HL-60 (cell line): ENCODE data around the gene RAP1GAP2.

Experiments
- DNase-seq, 2 experiments: peaks; one replicate each; pipeline ENCODE4 v3.0.0-alpha.2; 2010 to 2020; ENCODE audit warnings: low read depth in 1 of 2, low spot score in 1 of 2
- H3K27ac ChIP-seq: fragments of 250-450 bp; sonication (Bioruptor Pico); replicated peaks from 2 replicates; pipeline ENCODE4 v1.5.1; 2020; ENCODE audit warnings: mild to moderate bottlenecking, moderate library complexity
- H3K27me3 ChIP-seq: fragments of 250-450 bp; sonication (Bioruptor Pico); 2 replicates; pipeline ENCODE4 v1.5.1; 2021; ENCODE audit warnings: mild to moderate bottlenecking, moderate library complexity; ENCODE audit not compliant: insufficient read depth, poor library complexity, severe bottlenecking
- H3K4me3 ChIP-seq: replicated peaks from 2 replicates; pipeline ENCODE4 v1.5.1; 2011; ENCODE audit warnings: mild to moderate bottlenecking, control low read depth, low read length; ENCODE audit not compliant: insufficient read depth
- CTCF ChIP-seq: IDR thresholded peaks from one replicate; pipeline ENCODE4 v1.5.1; 2011; ENCODE audit warnings: low read length, control low read depth, inconsistent platforms; ENCODE audit not compliant: insufficient read depth
- GABPA ChIP-seq: IDR thresholded peaks from 2 replicates; pipeline ENCODE4 v1.6.1; 2012; ENCODE audit warnings: low read depth
- POLR2AphosphoS5 ChIP-seq: IDR thresholded peaks from 2 replicates; pipeline ENCODE4 v1.6.1; 2012; ENCODE audit warnings: low read depth
- REST ChIP-seq: IDR thresholded peaks from 2 replicates; pipeline ENCODE4 v1.6.1; 2012; ENCODE audit warnings: low read depth; ENCODE audit not compliant: insufficient replicate concordance
- SPI1 ChIP-seq: IDR thresholded peaks from 2 replicates; pipeline ENCODE4 v1.6.1; 2012; ENCODE audit warnings: low read depth, mild to moderate bottlenecking, borderline replicate concordance

RAP1GAP2 gene

GRCh38 chr17:3035256-3035967 lies 239.2 kb downstream of the RAP1GAP2 start:
- no peak for TF ChIP-seq REST
- TF ChIP-seq GABPA, result no peak
- TF ChIP-seq POLR2AphosphoS5, result no peak
- no peak for TF ChIP-seq CTCF
- TF ChIP-seq SPI1, result no peak
- no peak overlapping the region for H3K27ac ChIP-seq
- DNase-seq, result no peak
- no peak overlapping the region for H3K4me3 ChIP-seq
- no peaks in the 10 kb centered on the region for H3K27me3 ChIP-seq

- DNase-seq, result no peak
- TF ChIP-seq CTCF (no peak), POLR2AphosphoS5 (no peak), REST (no peak), SPI1 (no peak), GABPA (no peak)
- Histone ChIP-seq H3K4me3 (no peak overlapping the region), H3K27me3 (no peaks in the 10 kb centered on the region), H3K27ac (no peak overlapping the region)
These were observed 239.7 kb downstream of the RAP1GAP2 start for GRCh38 chr17:3035968-3036280.

GRCh38 chr17:3036800-3037199 lies 240.6 kb downstream of the RAP1GAP2 start:
- Histone ChIP-seq H3K27me3 (no peaks in the 10 kb centered on the region), H3K27ac (no peak overlapping the region), H3K4me3 (no peak overlapping the region)
- TF ChIP-seq SPI1 (no peak), POLR2AphosphoS5 (no peak), CTCF (no peak), GABPA (no peak), REST (no peak)
- no peak for DNase-seq
